ENCODE measurements around the gene TRIM40.

The TRIM40 gene

GRCh38 chr6:30195951-30196350 is 60.0 kb downstream of the TRIM40 start:
- ATAC-seq (replicated peaks): no peak
- peaks cover 67% of the 10 kb centered on the region for H3K36me3 Mint-ChIP-seq (ENCODE audit: insufficient read depth)
- peak overlapping the region; percentile 59 to 91 for H3K27ac Mint-ChIP-seq
- no peaks in the 10 kb centered on the region for H3K9me3 Mint-ChIP-seq
- no peak for DNase-seq
- H3K4me1 Mint-ChIP-seq (ENCODE audit: low read depth in 2 of 2): peaks cover 20 to 34% of the 10 kb centered on the region in 2 donors
- H3K27me3 Mint-ChIP-seq: no peaks in the 10 kb centered on the region
- H3K4me3 Mint-ChIP-seq: no peak overlapping the region

- no peak for ATAC-seq (replicated peaks)
- peaks cover 21 to 34% of the 10 kb centered on the region in 2 donors for H3K4me1 Mint-ChIP-seq (ENCODE audit: low read depth in 2 of 2)
- no peak for DNase-seq
- H3K36me3 Mint-ChIP-seq (ENCODE audit: insufficient read depth): peaks cover 67% of the 10 kb centered on the region
- no peaks in the 10 kb centered on the region for H3K9me3 Mint-ChIP-seq
- H3K27me3 Mint-ChIP-seq: no peaks in the 10 kb centered on the region
- peak overlapping the region; percentile 59 to 91 for H3K27ac Mint-ChIP-seq
- H3K4me3 Mint-ChIP-seq: no peak overlapping the region
Measured at GRCh38 chr6:30196376-30196775, 60.4 kb downstream of the TRIM40 start.

All from effector memory CD8-positive, alpha-beta T cell (primary cell).